SK-N-SH treated with all-trans-retinoic acid at 6 μM for 48 hours (cell line): ENCODE results near the gene CREB3L2.

Source experiments
- ATAC-seq: fragments of 200-7000 bp; cut with Tn5 transposase; 3 replicates; pipeline ENCODE4 v1.9.1; 2020; ENCODE audit warnings: mild to moderate bottlenecking, moderate library complexity
- ARNTL ChIP-seq: fragments of 450-650 bp; formaldehyde crosslinking; IDR thresholded peaks from 2 replicates; pipeline ENCODE4 v1.5.0; 2020; ENCODE audit warnings: low read depth, mild to moderate bottlenecking, moderate library complexity, borderline replicate concordance
- CSDC2 ChIP-seq: fragments of 250-450 bp; sonication (Bioruptor Pico); IDR thresholded peaks from 2 replicates; pipeline ENCODE4 v1.5.0; 2020; ENCODE audit warnings: mild to moderate bottlenecking, moderate library complexity
- CSRNP3 ChIP-seq: fragments of 250-450 bp; sonication (Bioruptor Pico); IDR thresholded peaks from 2 replicates; pipeline ENCODE4 v1.5.1; 2021; ENCODE audit warnings: mild to moderate bottlenecking, moderate library complexity
- GLIS3 ChIP-seq: fragments of 250-450 bp; sonication (Bioruptor Pico); IDR thresholded peaks from 2 replicates; pipeline ENCODE4 v1.5.0; 2020; ENCODE audit warnings: mild to moderate bottlenecking, moderate library complexity
- ISL1 ChIP-seq: fragments of 250-450 bp; sonication (Bioruptor Pico); IDR thresholded peaks from 2 replicates; pipeline ENCODE4 v2.1.2; 2022; ENCODE audit warnings: mild to moderate bottlenecking, moderate library complexity
- OSR1 ChIP-seq: fragments of 250-450 bp; sonication (Bioruptor Pico); IDR thresholded peaks from 2 replicates; pipeline ENCODE4 v1.8.0; 2022; ENCODE audit warnings: moderate library complexity, mild to moderate bottlenecking, inconsistent platforms
- POU6F1 ChIP-seq: fragments of 250-450 bp; sonication (Bioruptor Pico); IDR thresholded peaks from 2 replicates; pipeline ENCODE4 v1.8.0; 2021; ENCODE audit warnings: low read depth, mild to moderate bottlenecking, moderate library complexity, borderline replicate concordance
- PPARA ChIP-seq: fragments of 250-450 bp; sonication (Bioruptor Pico); IDR thresholded peaks from 2 replicates; pipeline ENCODE4 v1.5.0; 2020; ENCODE audit warnings: mild to moderate bottlenecking, borderline replicate concordance
- RARB ChIP-seq: fragments of 250-450 bp; sonication (Bioruptor Pico); IDR thresholded peaks from 2 replicates; pipeline ENCODE4 v1.8.0; 2021; ENCODE audit warnings: mild to moderate bottlenecking, moderate library complexity
- SNAI2 ChIP-seq: fragments of 250-450 bp; sonication (Bioruptor Pico); IDR thresholded peaks from 2 replicates; pipeline ENCODE4 v1.5.0; 2020; ENCODE audit warnings: mild to moderate bottlenecking, moderate library complexity
- TCF4 ChIP-seq: fragments of 250-450 bp; sonication (Bioruptor Pico); IDR thresholded peaks from 2 replicates; pipeline ENCODE4 v1.8.0; 2021; ENCODE audit warnings: mild to moderate bottlenecking, moderate library complexity, borderline replicate concordance
- TSHZ2 ChIP-seq: fragments of 250-450 bp; sonication (Bioruptor Pico); IDR thresholded peaks from 2 replicates; pipeline ENCODE4 v1.5.0; 2020; ENCODE audit warnings: mild to moderate bottlenecking, moderate library complexity
- ZC3H10 ChIP-seq: fragments of 250-450 bp; sonication (Bioruptor Pico); IDR thresholded peaks from 2 replicates; pipeline ENCODE4 v1.5.1; 2021; ENCODE audit warnings: mild to moderate bottlenecking, moderate library complexity
- ZFP30 ChIP-seq: fragments of 450-650 bp; formaldehyde crosslinking; IDR thresholded peaks from 2 replicates; pipeline ENCODE4 v1.5.0; 2022; ENCODE audit warnings: mild to moderate bottlenecking, moderate library complexity
- ZNF565 ChIP-seq: fragments of 450-650 bp; formaldehyde crosslinking; conservative IDR thresholded peaks from 2 replicates; pipeline ENCODE4 v1.5.0; 2020; ENCODE audit warnings: low read depth, mild to moderate bottlenecking, moderate library complexity
- ZNF70 ChIP-seq: fragments of 450-650 bp; formaldehyde crosslinking; IDR thresholded peaks from 2 replicates; pipeline ENCODE4 v1.5.0; 2020; ENCODE audit warnings: mild to moderate bottlenecking, moderate library complexity
- ZNF8 ChIP-seq: fragments of 450-650 bp; formaldehyde crosslinking; IDR thresholded peaks from 2 replicates; pipeline ENCODE4 v1.5.0; 2020; ENCODE audit warnings: mild to moderate bottlenecking, moderate library complexity
- TF ChIP-seq, protein P1 (sequence below): fragments of 250-450 bp; sonication (Bioruptor Pico); IDR thresholded peaks from 2 replicates; pipeline ENCODE4 v1.5.1; 2020; ENCODE audit warnings: low read depth, mild to moderate bottlenecking, moderate library complexity

The CREB3L2 gene

GRCh38 chr7:137839903-137840779 lies 161.7 kb downstream of the CREB3L2 start:
- no peak for ATAC-seq
- TF ChIP-seq ZC3H10 (CRISPR knock-in tag) = no peak

- ATAC-seq = no peak
- TF ChIP-seq, protein P1, sequence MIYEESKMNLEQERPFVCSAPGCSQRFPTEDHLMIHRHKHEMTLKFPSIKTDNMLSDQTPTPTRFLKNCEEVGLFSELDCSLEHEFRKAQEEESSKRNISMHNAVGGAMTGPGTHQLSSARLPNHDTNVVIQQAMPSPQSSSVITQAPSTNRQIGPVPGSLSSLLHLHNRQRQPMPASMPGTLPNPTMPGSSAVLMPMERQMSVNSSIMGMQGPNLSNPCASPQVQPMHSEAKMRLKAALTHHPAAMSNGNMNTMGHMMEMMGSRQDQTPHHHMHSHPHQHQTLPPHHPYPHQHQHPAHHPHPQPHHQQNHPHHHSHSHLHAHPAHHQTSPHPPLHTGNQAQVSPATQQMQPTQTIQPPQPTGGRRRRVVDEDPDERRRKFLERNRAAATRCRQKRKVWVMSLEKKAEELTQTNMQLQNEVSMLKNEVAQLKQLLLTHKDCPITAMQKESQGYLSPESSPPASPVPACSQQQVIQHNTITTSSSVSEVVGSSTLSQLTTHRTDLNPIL (CRISPR knock-in tag) = no peak
Observed at GRCh38 chr7:137838706-137839315, 163.1 kb downstream of the CREB3L2 start.

DNA sequence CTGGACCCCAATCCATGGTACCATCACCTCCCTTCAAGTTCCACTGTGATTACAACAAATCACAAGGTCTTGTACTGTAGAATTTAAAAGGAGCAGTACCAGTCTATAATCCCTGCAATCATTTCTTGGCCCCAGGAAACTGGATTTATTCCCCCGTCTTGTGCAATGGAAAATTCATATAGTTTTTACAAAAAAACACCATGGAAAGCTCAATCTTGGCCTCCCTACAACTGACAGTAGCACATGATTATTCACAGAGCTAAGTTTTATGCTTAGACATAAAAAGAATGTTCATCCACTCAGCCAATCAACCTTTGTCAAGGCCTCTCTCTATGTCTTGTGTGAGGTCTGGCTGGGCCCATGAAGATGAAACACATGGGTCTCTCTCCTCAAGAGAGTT lies 165.3 kb downstream of the CREB3L2 start:
- ATAC-seq = no peak
- TF ChIP-seq ARNTL (CRISPR knock-in tag) (no peak), TCF4 (CRISPR knock-in tag) (no peak), ISL1 (CRISPR knock-in tag) (no peak), ZNF70 (CRISPR knock-in tag) (no peak), SNAI2 (CRISPR knock-in tag) (no peak)
- TF ChIP-seq, all 23 proteins: peak for 0

- TF ChIP-seq POU6F1 (CRISPR knock-in tag) (no peak), CSRNP3 (no peak), ZC3H10 (CRISPR knock-in tag) (no peak), GLIS3 (no peak), ZFP30 (CRISPR knock-in tag) (no peak), ARNTL (CRISPR knock-in tag) (no peak), ZNF70 (CRISPR knock-in tag) (no peak), TSHZ2 (CRISPR knock-in tag) (no peak), OSR1 (CRISPR knock-in tag) (no peak), CSDC2 (no peak), RARB (CRISPR knock-in tag) (no peak), ZNF565 (CRISPR knock-in tag) (no peak), PPARA (CRISPR knock-in tag) (no peak), ZNF8 (CRISPR knock-in tag) (no peak)
- TF ChIP-seq, all 23 proteins: peak for 0
- no peak for ATAC-seq
Observed at GRCh38 chr7:137836113-137836509, 165.8 kb downstream of the CREB3L2 start.
